ENCODE data around the gene TBX10.

TBX10 gene

DNA sequence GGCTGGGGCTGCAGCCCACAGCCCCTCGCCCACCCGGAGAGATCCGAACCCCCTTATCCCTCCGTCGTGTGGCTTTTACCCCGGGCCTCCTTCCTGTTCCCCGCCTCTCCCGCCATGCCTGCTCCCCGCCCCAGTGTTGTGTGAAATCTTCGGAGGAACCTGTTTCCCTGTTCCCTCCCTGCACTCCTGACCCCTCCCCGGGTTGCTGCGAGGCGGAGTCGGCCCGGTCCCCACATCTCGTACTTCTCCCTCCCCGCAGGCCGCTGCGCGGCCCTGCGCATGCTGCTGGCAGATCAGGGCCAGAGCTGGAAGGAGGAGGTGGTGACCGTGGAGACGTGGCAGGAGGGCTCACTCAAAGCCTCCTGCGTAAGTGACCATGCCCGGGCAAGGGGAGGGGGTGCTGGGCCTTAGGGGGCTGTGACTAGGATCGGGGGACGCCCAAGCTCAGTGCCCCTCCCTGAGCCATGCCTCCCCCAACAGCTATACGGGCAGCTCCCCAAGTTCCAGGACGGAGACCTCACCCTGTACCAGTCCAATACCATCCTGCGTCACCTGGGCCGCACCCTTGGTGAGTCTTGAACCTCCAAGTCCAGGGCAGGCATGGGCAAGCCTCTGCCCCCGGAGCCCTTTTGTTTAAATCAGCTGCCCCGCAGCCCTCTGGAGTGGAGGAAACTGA lies 55.2 kb downstream of the TBX10 start:
- TF ChIP-seq, protein P1, sequence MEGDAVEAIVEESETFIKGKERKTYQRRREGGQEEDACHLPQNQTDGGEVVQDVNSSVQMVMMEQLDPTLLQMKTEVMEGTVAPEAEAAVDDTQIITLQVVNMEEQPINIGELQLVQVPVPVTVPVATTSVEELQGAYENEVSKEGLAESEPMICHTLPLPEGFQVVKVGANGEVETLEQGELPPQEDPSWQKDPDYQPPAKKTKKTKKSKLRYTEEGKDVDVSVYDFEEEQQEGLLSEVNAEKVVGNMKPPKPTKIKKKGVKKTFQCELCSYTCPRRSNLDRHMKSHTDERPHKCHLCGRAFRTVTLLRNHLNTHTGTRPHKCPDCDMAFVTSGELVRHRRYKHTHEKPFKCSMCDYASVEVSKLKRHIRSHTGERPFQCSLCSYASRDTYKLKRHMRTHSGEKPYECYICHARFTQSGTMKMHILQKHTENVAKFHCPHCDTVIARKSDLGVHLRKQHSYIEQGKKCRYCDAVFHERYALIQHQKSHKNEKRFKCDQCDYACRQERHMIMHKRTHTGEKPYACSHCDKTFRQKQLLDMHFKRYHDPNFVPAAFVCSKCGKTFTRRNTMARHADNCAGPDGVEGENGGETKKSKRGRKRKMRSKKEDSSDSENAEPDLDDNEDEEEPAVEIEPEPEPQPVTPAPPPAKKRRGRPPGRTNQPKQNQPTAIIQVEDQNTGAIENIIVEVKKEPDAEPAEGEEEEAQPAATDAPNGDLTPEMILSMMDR (IDR thresholded peaks at IDR 0.05; ENCODE audit: low read length, missing control alignments), result no peak
- H3K4me3 ChIP-seq (replicated peaks; ENCODE audit: low read depth, low read length), result peak overlapping the region; percentile 69
- DNase-seq (ENCODE audit: low read depth), result peak; percentile 60

DNA sequence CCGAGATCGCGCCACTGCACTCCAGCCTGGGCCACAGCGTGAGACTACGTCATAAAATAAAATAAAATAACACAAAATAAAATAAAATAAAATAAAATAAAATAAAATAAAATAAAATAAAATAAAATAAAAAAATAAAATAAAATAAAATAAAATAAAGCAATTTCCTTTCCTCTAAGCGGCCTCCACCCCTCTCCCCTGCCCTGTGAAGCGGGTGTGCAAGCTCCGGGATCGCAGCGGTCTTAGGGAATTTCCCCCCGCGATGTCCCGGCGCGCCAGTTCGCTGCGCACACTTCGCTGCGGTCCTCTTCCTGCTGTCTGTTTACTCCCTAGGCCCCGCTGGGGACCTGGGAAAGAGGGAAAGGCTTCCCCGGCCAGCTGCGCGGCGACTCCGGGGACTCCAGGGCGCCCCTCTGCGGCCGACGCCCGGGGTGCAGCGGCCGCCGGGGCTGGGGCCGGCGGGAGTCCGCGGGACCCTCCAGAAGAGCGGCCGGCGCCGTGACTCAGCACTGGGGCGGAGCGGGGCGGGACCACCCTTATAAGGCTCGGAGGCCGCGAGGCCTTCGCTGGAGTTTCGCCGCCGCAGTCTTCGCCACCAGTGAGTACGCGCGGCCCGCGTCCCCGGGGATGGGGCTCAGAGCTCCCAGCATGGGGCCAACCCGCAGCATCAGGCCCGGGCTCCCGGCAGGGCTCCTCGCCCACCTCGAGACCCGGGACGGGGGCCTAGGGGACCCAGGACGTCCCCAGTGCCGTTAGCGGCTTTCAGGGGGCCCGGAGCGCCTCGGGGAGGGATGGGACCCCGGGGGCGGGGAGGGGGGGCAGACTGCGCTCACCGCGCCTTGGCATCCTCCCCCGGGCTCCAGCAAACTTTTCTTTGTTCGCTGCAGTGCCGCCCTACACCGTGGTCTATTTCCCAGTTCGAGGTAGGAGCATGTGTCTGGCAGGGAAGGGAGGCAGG lies 56.0 kb downstream of the TBX10 start, which contains the start of gene GSTP1:
Gene GSTP1, plus strand, starts transcription at position 566 of the 958 bp plus-strand sequence. Its CDS starts 32 bp downstream, at position 598.
- TF ChIP-seq, protein P1 (IDR thresholded peaks at IDR 0.05; ENCODE audit: low read length, missing control alignments), result peak; percentile 31
- peak within 1 kb of the TSS; percentile 69 for H3K4me3 ChIP-seq (replicated peaks; ENCODE audit: low read depth, low read length)
- peak; percentile 91 for DNase-seq (ENCODE audit: low read depth)

DNA sequence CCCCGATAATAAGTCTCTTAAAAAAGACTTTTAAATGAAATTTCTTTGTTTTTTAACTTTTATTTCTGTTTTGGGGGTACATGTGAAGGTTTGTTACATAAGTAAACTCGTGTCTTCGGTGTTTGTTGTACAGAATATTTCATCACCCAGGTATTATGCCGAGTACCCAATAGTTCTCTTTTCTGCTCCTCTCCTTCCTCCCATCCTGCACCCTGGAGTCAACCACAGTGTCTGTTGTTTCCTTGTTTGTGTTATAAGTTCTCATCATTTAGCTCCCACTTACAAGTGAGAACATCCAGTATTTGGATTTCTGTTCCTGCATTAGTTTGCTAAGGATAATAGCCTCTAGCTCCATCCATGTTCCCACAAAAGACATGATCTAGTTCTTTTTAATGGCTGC lies 57.6 kb downstream of the TBX10 start:
- no peak for DNase-seq (ENCODE audit: low read depth)
- H3K4me3 ChIP-seq (replicated peaks; ENCODE audit: low read depth, low read length), result no peak overlapping the region
- TF ChIP-seq, protein P1 (IDR thresholded peaks at IDR 0.05; ENCODE audit: low read length, missing control alignments), result no peak

DNA sequence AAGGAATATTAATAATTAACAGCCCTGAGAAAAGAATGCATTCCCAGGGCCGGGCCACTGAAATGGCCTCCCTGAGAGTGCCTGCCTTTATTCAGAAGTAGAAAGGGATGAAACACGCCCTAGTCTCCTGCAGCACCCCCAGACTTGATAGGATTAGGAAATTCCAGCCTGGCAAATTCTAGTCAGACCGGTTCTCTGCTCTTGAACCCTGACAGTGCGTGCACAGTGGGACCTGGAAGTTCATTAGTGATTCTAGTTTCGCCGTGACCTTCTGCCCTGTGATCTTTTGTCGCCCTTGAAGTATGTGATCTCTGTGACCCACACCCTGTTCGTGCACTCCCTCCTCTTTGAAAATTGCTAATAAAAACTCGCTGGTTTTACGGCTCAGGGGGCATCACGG lies 58.1 kb downstream of the TBX10 start:
- TF ChIP-seq, protein P1 (IDR thresholded peaks at IDR 0.05; ENCODE audit: low read length, missing control alignments), result no peak
- no peak for DNase-seq (ENCODE audit: low read depth)
- no peak overlapping the region for H3K4me3 ChIP-seq (replicated peaks; ENCODE audit: low read depth, low read length)

Data from fibroblast of pulmonary artery (primary cell).